Inflammatory macrophage treated with lipopolysaccharide for 1 hour (primary cell): ENCODE measurements around the gene EXOC6B.

Source experiments
- DNase-seq, 2 donors: peaks; one replicate each; pipeline ENCODE4 v3.0.0-alpha.2; 2020 to 2022

The EXOC6B gene

GRCh38 chr2:72141881-72142451 lies 683.9 kb downstream of the EXOC6B start:
- no peak for DNase-seq

DNA sequence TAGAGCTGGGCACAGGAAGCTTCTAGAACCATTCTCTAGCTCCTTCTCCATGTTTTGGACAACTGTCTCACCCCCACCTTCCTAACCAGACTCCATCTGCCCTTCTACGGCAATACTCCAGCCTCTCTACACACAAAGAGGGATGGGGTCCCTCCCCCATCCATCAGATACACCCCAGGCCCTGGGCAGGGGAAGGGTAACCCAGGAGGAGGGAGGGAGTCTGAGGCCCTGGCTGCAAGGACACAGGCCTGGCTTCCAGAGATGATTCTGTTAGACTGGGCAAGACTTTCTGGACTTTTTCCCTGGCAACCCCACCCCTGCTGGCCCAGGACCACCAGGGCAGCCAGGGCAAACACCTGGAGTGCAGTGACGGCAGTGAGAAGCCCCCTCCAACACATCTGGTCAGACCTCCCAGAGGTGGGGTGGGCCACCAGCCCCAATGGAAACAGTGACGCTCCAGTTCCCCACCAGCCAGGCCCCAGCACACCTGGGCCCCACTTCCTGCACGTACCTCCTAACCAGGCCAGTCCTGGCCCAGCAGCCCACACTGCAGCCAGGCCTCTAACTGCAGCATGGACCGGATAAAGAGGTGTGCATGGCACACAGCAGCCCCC lies 684.7 kb downstream of the EXOC6B start:
- no peak for DNase-seq

DNA sequence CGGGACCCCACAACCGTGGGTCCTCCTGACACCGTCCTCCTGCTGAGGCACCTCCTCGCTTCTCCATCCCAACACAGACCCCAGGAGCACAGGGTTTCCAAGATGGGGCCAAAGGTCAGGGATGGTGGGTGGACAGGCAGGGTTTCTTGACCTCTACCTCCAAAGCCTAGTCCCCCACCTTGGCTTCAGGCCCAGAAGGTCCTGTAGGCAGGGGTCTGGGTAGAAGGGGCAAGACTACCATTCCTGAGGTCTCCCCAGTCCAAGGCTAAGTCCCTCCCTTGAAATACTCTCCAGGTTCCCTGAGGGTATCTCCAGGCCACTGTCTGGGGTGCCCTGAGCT lies 685.2 kb downstream of the EXOC6B start:
- DNase-seq, result no peak

GRCh38 chr2:72139874-72140620 lies 685.8 kb downstream of the EXOC6B start:
- no peak for DNase-seq

- DNase-seq, result no peak
Observed at GRCh38 chr2:72139471-72139873, 686.4 kb downstream of the EXOC6B start.

DNA sequence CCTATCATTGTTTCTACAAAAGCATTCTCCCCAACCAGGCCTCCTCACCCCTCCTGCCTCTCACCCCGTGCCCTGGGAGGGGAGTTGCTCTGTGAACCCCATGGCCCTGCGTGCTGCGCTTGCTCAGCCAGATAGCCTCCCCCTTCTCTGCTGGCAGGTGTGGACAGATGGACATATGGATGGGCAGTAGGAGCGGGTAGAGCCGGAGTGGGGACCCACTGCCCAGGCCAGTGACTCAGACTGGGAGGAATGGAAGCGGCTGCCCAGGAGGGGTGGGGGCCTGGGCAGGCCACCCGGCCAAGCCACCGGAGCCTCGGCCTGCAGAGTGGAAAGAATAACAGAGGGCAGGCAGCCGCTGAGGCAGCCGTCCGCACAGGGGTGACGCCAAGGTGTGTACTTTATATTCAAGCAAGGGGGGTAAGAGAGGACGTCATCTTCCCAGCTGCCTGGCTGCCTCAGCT lies 686.9 kb downstream of the EXOC6B start:
- no peak for DNase-seq

GRCh38 chr2:72138011-72138881 lies 687.6 kb downstream of the EXOC6B start:
- DNase-seq, result no peak

GRCh38 chr2:72137498-72138010 lies 688.3 kb downstream of the EXOC6B start:
- peak; percentile 15 to 81 for DNase-seq

DNA sequence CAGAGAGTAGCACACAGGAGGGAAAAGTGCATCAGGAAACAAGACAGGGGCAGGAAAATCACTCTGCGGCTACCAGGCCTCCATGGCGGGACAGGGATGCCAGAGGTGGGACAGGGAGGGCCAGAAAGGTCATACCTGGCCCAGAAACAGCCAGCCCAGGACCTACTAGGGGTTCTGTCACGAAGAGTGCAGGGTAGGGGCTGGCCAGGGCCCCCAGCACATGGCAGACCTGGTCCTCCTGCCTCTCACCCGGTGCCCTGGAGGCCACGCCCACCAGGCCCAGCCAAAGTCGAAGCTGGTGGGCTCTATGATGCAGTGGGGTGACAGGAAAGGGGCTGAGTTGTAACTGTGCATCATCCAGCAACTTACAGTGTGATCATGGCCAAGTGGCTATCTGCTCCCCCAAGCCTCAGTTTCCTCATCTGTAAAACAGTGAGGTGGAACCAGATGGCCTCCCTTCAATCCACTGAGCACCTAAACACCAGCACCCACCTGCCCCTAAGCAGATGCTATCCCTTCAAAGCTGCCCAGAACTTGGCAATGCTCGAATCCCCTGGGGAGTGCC lies 688.8 kb downstream of the EXOC6B start:
- DNase-seq, result no peak

DNA sequence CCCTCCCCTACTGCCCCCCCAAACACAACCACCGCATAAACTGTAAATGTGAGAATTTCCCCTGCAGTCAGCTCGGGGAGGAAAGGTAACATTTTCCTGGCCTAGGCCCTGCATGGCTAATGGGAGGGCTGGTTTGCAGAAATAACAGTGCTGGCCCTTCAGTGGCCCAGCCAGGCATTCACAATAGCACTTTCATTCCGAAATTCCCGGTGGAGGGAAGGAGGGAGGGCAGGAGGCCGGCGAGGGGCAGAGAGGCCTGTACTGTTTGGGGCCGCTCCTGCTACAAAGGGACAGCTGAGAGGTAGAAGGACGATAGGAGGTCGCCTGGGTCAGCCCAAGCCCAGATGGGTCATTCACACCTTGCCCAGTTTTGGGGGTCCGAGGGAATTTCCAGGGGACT lies 689.5 kb downstream of the EXOC6B start:
- DNase-seq, result no peak

DNA sequence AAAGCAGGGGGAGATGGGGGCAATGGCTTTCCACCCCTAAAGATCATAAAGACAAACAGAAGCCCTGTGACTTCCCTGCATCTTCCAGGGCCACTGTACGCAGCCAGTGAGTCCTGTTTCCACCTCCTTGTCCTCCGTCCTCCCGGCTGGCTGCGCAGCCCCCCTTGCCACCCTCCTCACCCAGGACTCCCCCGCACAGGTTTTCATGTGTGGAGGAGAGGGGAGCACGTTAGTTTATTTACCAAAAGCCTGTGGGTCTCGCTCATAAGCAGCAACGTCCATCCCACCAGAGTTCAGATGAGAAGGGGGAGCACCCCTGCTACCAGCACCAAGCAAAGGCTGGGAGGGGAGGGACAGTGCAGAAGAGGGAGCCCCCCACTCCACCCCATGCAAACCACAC lies 689.9 kb downstream of the EXOC6B start:
- no peak for DNase-seq

- DNase-seq, result no peak
Observed at GRCh38 chr2:72134997-72135800, 690.6 kb downstream of the EXOC6B start.

GRCh38 chr2:72134408-72134996 lies 691.3 kb downstream of the EXOC6B start:
- DNase-seq, result no peak

GRCh38 chr2:72133721-72134407 lies 692.0 kb downstream of the EXOC6B start:
- no peak for DNase-seq

DNA sequence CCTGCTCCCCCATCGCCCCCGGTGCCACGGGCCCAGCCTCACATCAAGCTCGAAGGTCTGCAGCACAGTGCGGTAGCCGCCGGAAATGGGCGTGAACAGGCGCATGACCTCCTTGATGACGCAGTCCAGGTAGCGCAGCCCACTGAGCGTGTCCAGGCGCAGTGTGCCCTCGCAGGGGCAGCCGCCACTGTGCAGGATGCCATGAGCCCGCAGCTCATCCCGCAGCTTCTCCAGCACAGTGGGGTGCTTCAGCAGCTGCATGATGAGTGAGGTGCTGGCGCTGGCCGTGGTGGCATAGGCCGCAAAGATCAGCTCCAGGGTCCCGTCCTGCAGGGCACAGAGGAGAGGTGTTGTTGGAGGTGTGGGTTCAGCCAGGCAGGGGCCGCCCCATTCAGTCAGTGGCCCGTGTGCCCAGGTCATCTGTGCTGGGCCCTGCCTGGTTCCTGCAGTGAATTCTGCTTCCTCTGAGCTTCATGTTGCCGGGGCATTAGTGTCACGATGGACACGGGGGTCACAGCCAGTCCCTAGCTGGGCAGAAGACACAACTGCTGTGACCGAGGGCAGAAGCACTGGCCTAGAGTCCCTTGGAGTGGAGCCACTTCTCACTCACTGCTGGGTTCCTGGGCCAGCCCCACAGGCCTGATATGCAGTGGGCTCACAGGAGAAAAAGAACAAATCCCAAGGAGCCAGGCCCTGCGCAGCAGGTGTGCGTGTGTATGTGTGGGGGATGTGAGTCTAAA lies 692.7 kb downstream of the EXOC6B start:
- DNase-seq, result no peak

DNA sequence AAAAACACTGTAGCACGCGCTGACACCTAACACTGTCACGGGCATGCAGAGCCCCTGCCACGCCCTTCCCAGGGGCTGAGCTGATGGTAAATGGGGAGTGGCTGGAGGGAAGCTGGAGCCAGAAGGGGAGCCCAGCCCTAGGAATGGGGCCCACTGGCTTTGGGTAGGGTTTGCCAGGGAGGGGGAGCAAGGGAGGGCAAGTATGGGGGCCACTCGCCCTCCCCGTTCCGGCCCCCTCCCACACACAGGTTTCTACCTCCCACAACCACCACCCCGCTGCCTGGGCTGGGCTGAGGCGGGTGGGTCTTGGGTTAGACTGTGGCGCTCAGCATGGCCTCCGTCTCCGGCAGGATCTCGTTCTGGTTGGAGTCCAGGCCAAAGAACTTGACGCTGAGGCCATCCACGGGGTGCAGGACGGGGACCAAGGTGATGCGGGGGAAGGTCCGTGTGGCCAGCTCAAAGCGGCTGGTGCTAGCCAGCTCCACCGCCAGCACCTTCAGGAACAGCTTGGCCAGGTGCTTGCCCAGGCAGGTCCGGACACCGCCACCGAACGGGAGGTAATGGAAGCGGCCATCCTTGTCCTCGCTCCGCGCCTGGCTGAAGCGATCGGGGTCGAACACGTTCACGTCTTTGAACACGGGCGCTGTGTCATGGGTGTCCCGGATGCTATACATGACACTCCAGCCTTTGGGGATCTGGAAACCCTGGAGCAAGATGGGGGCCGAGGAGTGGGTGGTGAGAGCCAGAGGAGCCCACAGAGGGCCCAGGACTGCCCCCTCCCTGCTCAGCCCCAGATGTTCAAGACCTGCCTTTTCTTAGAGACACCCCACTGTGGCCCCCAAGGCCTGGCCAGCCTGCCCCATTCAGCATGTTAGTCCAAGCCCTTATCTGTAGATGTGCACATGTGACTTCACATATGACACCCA lies 693.7 kb downstream of the EXOC6B start:
- no peak for DNase-seq

GRCh38 chr2:72131371-72131891 lies 694.4 kb downstream of the EXOC6B start:
- DNase-seq, result no peak

DNA sequence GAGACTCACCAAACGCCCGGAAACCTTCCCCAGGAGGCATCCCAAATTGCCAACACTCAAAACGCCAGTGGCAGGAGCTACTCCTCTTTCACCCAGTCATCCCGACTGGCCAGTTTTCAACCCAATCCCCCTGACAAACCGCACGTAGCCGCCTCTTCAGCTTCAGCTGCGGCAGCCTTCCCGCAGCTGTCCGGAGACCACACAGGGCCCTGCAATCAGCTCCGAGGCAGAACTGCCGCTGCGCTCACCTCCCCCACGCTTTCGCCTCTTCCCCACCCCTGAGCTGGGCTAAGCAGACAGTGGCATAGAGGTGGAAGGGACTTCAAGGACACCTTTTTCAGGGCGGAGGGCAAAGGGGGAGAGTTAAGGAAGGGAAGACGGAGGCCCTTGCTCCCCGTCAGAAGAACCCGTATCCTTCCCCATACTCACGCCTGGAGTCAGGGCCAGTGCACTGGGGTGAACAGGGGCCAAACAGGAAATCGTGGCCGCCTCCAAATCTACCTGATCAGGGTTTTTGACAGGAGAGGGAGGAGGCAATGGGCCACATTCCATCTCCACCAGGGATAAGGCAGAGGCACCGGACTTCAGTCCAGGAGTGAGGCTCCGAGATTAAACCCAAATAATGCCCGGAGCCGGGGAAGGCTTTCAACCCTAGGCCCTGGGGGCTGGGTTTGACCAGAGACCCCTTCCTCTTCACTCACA lies 695.0 kb downstream of the EXOC6B start:
- no peak for DNase-seq
